GM19238 (cell line): Measurements from ENCODE around the gene DUS2.

Source experiments
- DNase-seq: peaks from one replicate; pipeline ENCODE4 v3.0.0; 2011; ENCODE audit warnings: low spot score; ENCODE audit not compliant: insufficient read length

The DUS2 gene

DNA sequence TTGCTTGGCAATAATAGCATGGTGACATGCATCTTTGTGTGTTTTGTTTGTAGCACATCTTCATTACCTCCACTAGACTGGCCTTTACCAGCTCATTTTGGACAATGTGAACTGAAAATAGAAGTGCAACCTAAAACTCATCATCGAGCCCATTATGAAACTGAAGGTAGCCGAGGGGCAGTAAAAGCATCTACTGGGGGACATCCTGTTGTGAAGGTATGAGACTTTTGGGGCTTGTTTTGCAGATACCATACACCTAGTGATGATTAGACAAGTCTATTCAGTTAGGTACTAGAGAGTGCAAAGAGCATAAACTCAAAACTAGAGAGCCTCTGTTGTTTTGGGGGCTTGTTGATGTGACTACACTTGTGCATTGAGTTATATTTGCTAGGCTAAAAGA lies 103.3 kb downstream of the DUS2 start:
- DNase-seq = peak; percentile 21

DNA sequence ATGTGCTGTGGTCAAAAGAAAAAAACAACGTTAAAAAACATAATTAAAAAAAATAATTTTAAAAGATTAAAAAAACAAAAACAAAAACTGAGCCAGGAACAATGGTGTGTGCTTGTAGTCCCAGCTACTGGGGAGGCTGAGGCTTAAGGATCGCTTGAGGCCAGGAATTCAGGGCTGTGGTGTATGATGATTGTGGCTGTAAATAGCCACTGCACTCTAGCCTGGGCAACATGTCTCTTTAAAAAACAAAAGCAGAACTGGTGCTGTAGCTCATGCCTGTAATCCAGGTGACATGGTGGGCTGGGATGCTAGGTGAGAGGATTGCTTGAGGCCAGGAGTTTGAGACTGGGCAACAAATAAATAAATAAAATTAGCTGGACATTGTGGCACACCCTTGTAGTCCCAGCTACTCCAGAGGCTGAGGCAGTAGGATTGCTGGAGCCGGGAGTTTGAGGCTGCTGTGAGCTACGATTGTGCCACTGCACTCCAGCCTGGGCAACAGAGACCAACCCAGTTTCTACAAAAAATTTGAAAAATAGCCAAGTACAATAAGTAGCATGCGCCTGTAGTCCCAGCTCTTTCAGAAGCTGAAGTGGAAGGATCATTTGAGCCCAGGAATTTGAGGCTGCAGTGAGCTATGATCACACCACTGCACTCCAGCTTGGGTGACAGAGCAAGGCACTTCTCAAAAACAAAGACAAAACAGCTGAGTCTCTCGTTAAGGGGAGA lies 105.7 kb downstream of the DUS2 start:
- DNase-seq = no peak
